B cell (primary cell): ENCODE data around the gene FBLL1. TPM values are rescaled to one million over a fixed set of nuclear protein-coding genes. Genes with fewer than 3 reads are reported as not detected.
"Not testable (repeated sequence)": the region's sequence is repeated elsewhere in the genome, so short reads cannot be mapped to it uniquely, and the experiment has no call there.

ENCODE experiments used
- ATAC-seq: fragments of 200-7000 bp; cut with Tn5 transposase; one replicate; pipeline ENCODE4 v1.10.0; 2021; ENCODE audit warnings: low read depth, mild to moderate bottlenecking, moderate number of reproducible peaks, moderate library complexity
- CTCF ChIA-PET: fragments of 350-600 bp; sonication (Branson Sonifier 250); formaldehyde crosslinking; loops from one replicate; lab custom pipeline; 2021; ENCODE audit warnings: antibody characterized with exemption, inconsistent platforms; lab: Charles Lee
- POLR2A ChIA-PET: fragments of 350-600 bp; sonication (Branson Sonifier 250); formaldehyde crosslinking; loops from one replicate; lab custom pipeline; 2021; ENCODE audit warnings: antibody characterized with exemption; lab: Charles Lee
- DNase-seq: peaks from one replicate; pipeline ENCODE4 v3.0.0; 2013
- H2AFZ ChIP-seq: 2 replicates; pipeline ENCODE4 v1.6.1; 2012; ENCODE audit warnings: mild to moderate bottlenecking, low read depth, low read length; ENCODE audit not compliant: insufficient read depth, poor library complexity, severe bottlenecking
- H3K27ac ChIP-seq, 2 donors: 1 replicate in 1 of 2; 2 replicates in 1 of 2; pipeline ENCODE4 v1.5.1; 2012 to 2013; ENCODE audit warnings: low read length in 2 of 2, mild to moderate bottlenecking in 2 of 2, moderate library complexity in 1 of 2
- H3K27me3 ChIP-seq, 4 experiments: fragments of 200-600 bp in 1 of 4; sonication (generic) in 1 of 4; replicated peaks in 1 of 4; 1 replicate in 2 of 4; 2 replicates in 2 of 4; pipeline versions ENCODE4 v1.6.1 to v1.7.0; 2013 to 2016; ENCODE audit warnings: low read length in 3 of 4, mild to moderate bottlenecking in 2 of 4, mixed read lengths in 1 of 4, moderate library complexity in 1 of 4; ENCODE audit not compliant: insufficient read depth in 4 of 4, control insufficient read depth in 3 of 4; ENCODE audit errors: control extremely low read depth in 1 of 4
- H3K36me3 ChIP-seq, 2 experiments: replicated peaks in 1 of 2; 1 replicate in 1 of 2; 2 replicates in 1 of 2; pipeline versions ENCODE4 v1.6.1 to v1.7.1; 2013; ENCODE audit warnings: low read length in 1 of 2; ENCODE audit not compliant: insufficient read depth in 2 of 2, control insufficient read depth in 1 of 2; ENCODE audit errors: control extremely low read depth in 1 of 2, extremely low read depth in 1 of 2
- H3K4me1 ChIP-seq, 2 donors: fragments of 200-600 bp in 1 of 2; sonication (generic) in 1 of 2; 1 replicate in 1 of 2; 2 replicates in 1 of 2; pipeline versions ENCODE4 v1.5.1 to v1.6.1; 2013 to 2017; ENCODE audit warnings: low read length in 2 of 2; ENCODE audit not compliant: control insufficient read depth in 2 of 2, insufficient read depth in 2 of 2
- H3K4me2 ChIP-seq: replicated peaks from 2 replicates; pipeline ENCODE3; 2012; ENCODE audit warnings: mild to moderate bottlenecking, low read depth, low read length; ENCODE audit not compliant: poor library complexity, severe bottlenecking
- H3K4me3 ChIP-seq, 5 experiments: fragments of 200-600 bp in 1 of 5; sonication (generic) in 1 of 5; 1 replicate in 3 of 5; 2 replicates in 2 of 5; pipeline versions ENCODE4 v1.5.1 to v1.7.0; 2011 to 2016; ENCODE audit warnings: low read length in 4 of 5, mild to moderate bottlenecking in 4 of 5, low read depth in 2 of 5, control low read depth in 1 of 5, moderate library complexity in 1 of 5; ENCODE audit not compliant: insufficient read depth in 1 of 5; ENCODE audit errors: control extremely low read depth in 1 of 5, extremely low read depth in 1 of 5
- H3K79me2 ChIP-seq: fragments of 200-600 bp; sonication (generic); one replicate; pipeline ENCODE4 v1.6.0; 2016; ENCODE audit warnings: low read length; ENCODE audit not compliant: control insufficient read depth, insufficient read depth
- H3K9ac ChIP-seq: fragments of 200-600 bp; sonication (generic); 2 replicates; pipeline ENCODE4 v1.6.1; 2017; ENCODE audit warnings: mild to moderate bottlenecking, low read length, moderate library complexity
- H3K9me3 ChIP-seq, 3 donors: one replicate each; pipeline versions ENCODE4 v1.6.1 to v1.7.1; 2013; ENCODE audit warnings: low read length in 2 of 3; ENCODE audit not compliant: control insufficient read depth in 2 of 3, insufficient read depth in 1 of 3; ENCODE audit errors: control extremely low read depth in 1 of 3
- H4K20me1 ChIP-seq: 2 replicates; pipeline ENCODE4 v1.6.0; 2012; ENCODE audit warnings: mild to moderate bottlenecking, low read length; ENCODE audit not compliant: insufficient read depth, control insufficient read depth, poor library complexity, severe bottlenecking
- H3K27ac Mint-ChIP-seq: one replicate; pipeline ENCODE4 v1.8.0; 2021; ENCODE audit warnings: mixed read lengths
- H3K27me3 Mint-ChIP-seq: one replicate; pipeline ENCODE4 v1.8.0; 2021; ENCODE audit warnings: mixed read lengths
- H3K4me1 Mint-ChIP-seq: one replicate; pipeline ENCODE4 v1.8.0; 2021; ENCODE audit warnings: mixed read lengths
- H3K4me3 Mint-ChIP-seq: one replicate; pipeline ENCODE4 v1.8.0; 2021; ENCODE audit warnings: mixed read lengths
- H3K9me3 Mint-ChIP-seq: one replicate; pipeline ENCODE4 v1.8.0; 2022; ENCODE audit warnings: mixed read lengths; ENCODE audit not compliant: insufficient read depth
- CTCF ChIP-seq: fragments of 200-600 bp; IDR thresholded peaks from one replicate; pipeline ENCODE4 v1.8.0; 2022; ENCODE audit warnings: antibody characterized with exemption, mild to moderate bottlenecking
- EZH2 ChIP-seq: IDR thresholded peaks from 2 replicates; pipeline ENCODE4 v1.6.1; 2012; ENCODE audit warnings: borderline replicate concordance, low read depth, mild to moderate bottlenecking, moderate library complexity, low read length; ENCODE audit not compliant: insufficient read depth, poor library complexity, severe bottlenecking
- WGBS: methylation state at CpG from one replicate; pipeline ENCODE4 v1.1.5; 2013; ENCODE audit warnings: missing lambda C conversion rate; ENCODE audit not compliant: insufficient coverage; 5-methylcytosine and 5-hydroxymethylcytosine counted together
- intact Hi-C: fragments of 100-400 bp; cut with micrococcal nuclease; formaldehyde crosslinking; loops from one replicate; pipeline ENCODE4 v1.10.0; 2022
- polyA plus RNA-seq: library from polyadenylated mRNA; depleted of rRNA; stranded (reverse); fragments of >200 nt; gene quantifications from 2 replicates; pipeline ENCODE4 v1.2.3, GENCODE V29; 2012
- total RNA-seq, 2 donors: library from RNA; stranded (reverse); fragments of 120-200 nt in 1 of 2; gene quantifications; 1 replicate in 1 of 2; 2 replicates in 1 of 2; pipeline versions ENCODE4 v1.2.3 to v1.2.4, GENCODE V29; 2013 to 2022

FBLL1 gene
- total and polyA plus RNA-seq, 2 donors (not counting 1 experiment from before 2014, with no cell fraction given), result not detected

DNA sequence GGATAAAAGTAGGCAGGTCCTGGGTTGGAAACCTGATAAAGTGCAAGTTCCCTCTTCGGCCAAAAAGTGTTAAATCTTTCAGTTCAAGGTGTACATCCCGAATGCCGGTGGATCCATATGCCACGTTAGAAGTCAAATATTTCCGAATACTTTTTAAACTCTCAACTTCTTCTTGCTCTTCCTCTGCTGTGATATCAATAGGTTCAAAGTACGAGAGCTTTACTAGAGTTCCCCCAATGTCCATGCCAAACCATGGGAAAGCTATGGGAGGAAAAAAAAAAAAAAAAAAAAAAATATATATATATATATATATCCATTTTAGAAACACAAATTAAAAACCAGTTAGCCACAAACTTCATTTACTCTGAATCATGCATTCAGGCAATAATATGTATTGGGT, 39.6 kb downstream of the FBLL1 start:
- Histone ChIP-seq H4K20me1 (peaks cover 55% of the 10 kb centered on the region), H3K36me3 (peaks cover 4 to 45% of the 10 kb centered on the region in 2 experiments), H3K4me1 (no peaks in the 10 kb centered on the region), H3K4me3 (no peak overlapping the region), H2AFZ (no peak overlapping the region), H3K4me2 (no peak overlapping the region), H3K27ac (no peak overlapping the region), H3K27me3 (no peaks in the 10 kb centered on the region), H3K9ac (no peak overlapping the region), H3K9me3 (peaks cover 0 to 5% (median 0%) of the 10 kb centered on the region in 3 donors), H3K79me2 (peaks cover 40% of the 10 kb centered on the region)
- H3K4me1 Mint-ChIP-seq, result peaks cover 14% of the 10 kb centered on the region
- H3K4me3 Mint-ChIP-seq, result no peak overlapping the region
- DNase-seq (no peak), ATAC-seq (no peak)
- ChIA-PET POLR2A (interaction anchor here (0.7 kb wide), 1 partner anchor 1780 kb away, joined by 3 read pairs; no protein-coding TSS in a partner anchor), CTCF (no interaction called here)
- H3K27me3 Mint-ChIP-seq, result no peaks in the 10 kb centered on the region
- H3K27ac Mint-ChIP-seq, result no peak overlapping the region
- TF ChIP-seq EZH2, result no peak
- TF ChIP-seq CTCF, result no peak
- intact Hi-C loops, result no loop called here
- no peaks in the 10 kb centered on the region for H3K9me3 Mint-ChIP-seq
- WGBS, result no CpG with 5 or more reads among the region's 6 CpGs

DNA sequence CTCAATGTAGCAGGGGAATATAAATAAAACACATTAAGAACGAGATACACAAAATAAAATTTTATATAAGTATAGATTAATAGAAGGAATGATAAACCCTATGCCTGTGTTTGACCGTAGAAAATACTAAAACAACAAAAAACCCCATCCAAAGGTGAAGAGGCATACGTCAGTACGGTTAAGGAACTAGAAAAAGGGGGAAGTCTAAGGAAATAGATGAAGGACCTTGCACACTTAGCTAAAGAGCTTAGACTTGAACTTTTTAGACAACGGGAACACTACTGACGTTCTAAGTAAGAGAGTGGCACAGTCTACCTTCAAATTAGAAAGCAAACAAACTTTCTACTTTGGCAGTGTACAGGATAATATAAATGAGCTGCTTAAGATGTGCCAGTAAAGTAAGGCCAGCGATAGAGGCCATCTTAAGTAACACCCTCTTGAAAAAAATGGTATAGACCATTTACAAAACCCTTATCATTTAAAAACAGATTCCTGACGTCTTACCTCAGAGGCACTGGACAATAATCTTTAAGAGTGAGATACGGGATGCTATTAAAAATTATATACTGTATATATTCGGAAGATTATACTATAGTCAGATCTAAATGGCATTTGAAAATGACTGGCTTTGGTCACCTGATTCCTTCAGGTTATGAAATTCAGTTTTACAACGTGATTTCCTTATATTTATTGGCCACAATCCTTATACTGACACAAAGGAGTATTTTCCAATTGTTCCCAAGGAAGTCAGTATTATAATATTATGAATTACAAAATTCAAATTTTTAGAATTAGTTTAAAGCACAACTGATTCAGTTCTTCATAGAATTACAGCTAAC, 41.6 kb downstream of the FBLL1 start:
- ATAC-seq, result no peak
- WGBS, result no CpG with 5 or more reads among the region's 11 CpGs
- intact Hi-C loops, result no loop called here
- no peaks in the 10 kb centered on the region for H3K4me1 ChIP-seq
- H3K79me2 ChIP-seq, result peaks cover 56% of the 10 kb centered on the region
- no peak for DNase-seq
- TF ChIP-seq EZH2, result no peak
- no peak for TF ChIP-seq CTCF
- ChIA-PET POLR2A (no interaction called here), CTCF (no interaction called here)
- H3K4me3 Mint-ChIP-seq, result no peak overlapping the region
- H3K9ac ChIP-seq, result no peak overlapping the region
- no peak overlapping the region for H3K4me3 ChIP-seq
- no peak overlapping the region for H2AFZ ChIP-seq
- H3K9me3 Mint-ChIP-seq, result no peaks in the 10 kb centered on the region
- peaks cover 20% of the 10 kb centered on the region for H3K4me1 Mint-ChIP-seq
- H3K9me3 ChIP-seq, result peaks cover 0 to 8% (median 0%) of the 10 kb centered on the region in 3 donors
- H3K27ac ChIP-seq, result no peak overlapping the region
- H3K27me3 ChIP-seq, result no peaks in the 10 kb centered on the region
- peaks cover 1 to 25% of the 10 kb centered on the region in 2 experiments for H3K36me3 ChIP-seq
- no peak overlapping the region for H3K27ac Mint-ChIP-seq
- H4K20me1 ChIP-seq, result peaks cover 72% of the 10 kb centered on the region
- H3K27me3 Mint-ChIP-seq, result no peaks in the 10 kb centered on the region
- no peak overlapping the region for H3K4me2 ChIP-seq

GRCh38 chr5:168573663-168574062, 44.6 kb downstream of the FBLL1 start:
- H3K9me3 ChIP-seq, ATAC-seq, POLR2A ChIA-PET, H3K4me2 ChIP-seq, H3K27ac ChIP-seq, H3K9ac ChIP-seq, H3K4me3 ChIP-seq, H3K4me3 Mint-ChIP-seq, H3K27me3 ChIP-seq, H2AFZ ChIP-seq, intact Hi-C loops, H3K27me3 Mint-ChIP-seq, DNase-seq, H3K36me3 ChIP-seq, CTCF ChIA-PET, H3K27ac Mint-ChIP-seq, H3K9me3 Mint-ChIP-seq: not testable (repeated sequence)
- peaks cover 42% of the 10 kb centered on the region for H3K4me1 Mint-ChIP-seq
- H3K4me1 ChIP-seq, result peaks cover 8 to 16% of the 10 kb centered on the region in 2 donors
- peaks cover 59% of the 10 kb centered on the region for H4K20me1 ChIP-seq
- H3K79me2 ChIP-seq, result peaks cover 72% of the 10 kb centered on the region
- WGBS, result no CpG with 5 or more reads among the region's 3 CpGs
